ENCODE results near the gene KCNN3.

Gene KCNN3

GRCh38 chr1:154741741-154742495, 128.2 kb downstream of the KCNN3 start:
- ATAC-seq = no peak
- no peak for TF ChIP-seq CSDC2 (CRISPR knock-in tag; IDR thresholded peaks at IDR 0.05)
- TF ChIP-seq ZNF565 (CRISPR knock-in tag; conservative IDR thresholded peaks at IDR 0.05; ENCODE audit: low read depth) = no peak
- no peak for TF ChIP-seq ESRRG (CRISPR knock-in tag; IDR thresholded peaks at IDR 0.05)
- no peak for TF ChIP-seq ARNTL (CRISPR knock-in tag; IDR thresholded peaks at IDR 0.05; ENCODE audit: borderline replicate concordance, low read depth)
- no peak for TF ChIP-seq ZFP3 (CRISPR knock-in tag; IDR thresholded peaks at IDR 0.05)
- no peak for TF ChIP-seq PATZ1 (CRISPR knock-in tag; IDR thresholded peaks at IDR 0.05; ENCODE audit: borderline replicate concordance)
- TF ChIP-seq ZNF8 (CRISPR knock-in tag; IDR thresholded peaks at IDR 0.05) = no peak
- TF ChIP-seq OSR1 (CRISPR knock-in tag; IDR thresholded peaks at IDR 0.05) = no peak
- no peak for TF ChIP-seq ISL1 (CRISPR knock-in tag; IDR thresholded peaks at IDR 0.05)
- no peak for TF ChIP-seq TCF4 (CRISPR knock-in tag; IDR thresholded peaks at IDR 0.05; ENCODE audit: borderline replicate concordance)
- TF ChIP-seq ZC3H10 (CRISPR knock-in tag; IDR thresholded peaks at IDR 0.05) = no peak
- TF ChIP-seq BACH2 (CRISPR knock-in tag; IDR thresholded peaks at IDR 0.05; ENCODE audit: borderline replicate concordance) = no peak
- TF ChIP-seq CREB5 (CRISPR knock-in tag; IDR thresholded peaks at IDR 0.05; ENCODE audit: low read depth) = no peak
- TF ChIP-seq GLIS3 (CRISPR knock-in tag; IDR thresholded peaks at IDR 0.05) = no peak
- no peak for TF ChIP-seq CSRNP3 (CRISPR knock-in tag; IDR thresholded peaks at IDR 0.05)

GRCh38 chr1:154741327-154741726, 128.8 kb downstream of the KCNN3 start:
- no peak for ATAC-seq
- no peak for TF ChIP-seq ISL1 (CRISPR knock-in tag; IDR thresholded peaks at IDR 0.05)
- no peak for TF ChIP-seq TOX (CRISPR knock-in tag; IDR thresholded peaks at IDR 0.05; ENCODE audit: borderline replicate concordance)

- no peak for ATAC-seq
Measured at GRCh38 chr1:154739654-154740053, 130.4 kb downstream of the KCNN3 start.

More at GRCh38 chr1:154739654-154740053, 130.4 kb downstream of the KCNN3 start:
- TF ChIP-seq ZC3H10 (CRISPR knock-in tag; IDR thresholded peaks at IDR 0.05) = no peak
- TF ChIP-seq GLIS3 (CRISPR knock-in tag; IDR thresholded peaks at IDR 0.05) = no peak
- TF ChIP-seq CSRNP3 (CRISPR knock-in tag; IDR thresholded peaks at IDR 0.05) = no peak
- no peak for TF ChIP-seq ESRRG (CRISPR knock-in tag; IDR thresholded peaks at IDR 0.05)
- TF ChIP-seq ARNTL (CRISPR knock-in tag; IDR thresholded peaks at IDR 0.05; ENCODE audit: borderline replicate concordance, low read depth) = no peak
- no peak for TF ChIP-seq TSHZ2 (CRISPR knock-in tag; IDR thresholded peaks at IDR 0.05)
- TF ChIP-seq TOX (CRISPR knock-in tag; IDR thresholded peaks at IDR 0.05; ENCODE audit: borderline replicate concordance) = no peak
- TF ChIP-seq ISL1 (CRISPR knock-in tag; IDR thresholded peaks at IDR 0.05) = no peak
- no peak for TF ChIP-seq TCF4 (CRISPR knock-in tag; IDR thresholded peaks at IDR 0.05; ENCODE audit: borderline replicate concordance)
- TF ChIP-seq ZNF8 (CRISPR knock-in tag; IDR thresholded peaks at IDR 0.05) = no peak
- TF ChIP-seq CREB5 (CRISPR knock-in tag; IDR thresholded peaks at IDR 0.05; ENCODE audit: low read depth) = no peak
- TF ChIP-seq PPARA (CRISPR knock-in tag; IDR thresholded peaks at IDR 0.05; ENCODE audit: borderline replicate concordance) = no peak
- TF ChIP-seq ZNF565 (CRISPR knock-in tag; conservative IDR thresholded peaks at IDR 0.05; ENCODE audit: low read depth) = no peak

Data from SK-N-SH treated with all-trans-retinoic acid at 6 μM for 48 hours (cell line).